HG02610 (cell line): ENCODE results near the gene TK1.

Source experiments
- ATAC-seq: cut with Tn5 transposase; IDR thresholded peaks from one replicate; pipeline ENCODE4 v1.9.1; 2021; ENCODE audit warnings: mild to moderate bottlenecking, moderate library complexity; ENCODE audit not compliant: unreplicated experiment

The TK1 gene

DNA sequence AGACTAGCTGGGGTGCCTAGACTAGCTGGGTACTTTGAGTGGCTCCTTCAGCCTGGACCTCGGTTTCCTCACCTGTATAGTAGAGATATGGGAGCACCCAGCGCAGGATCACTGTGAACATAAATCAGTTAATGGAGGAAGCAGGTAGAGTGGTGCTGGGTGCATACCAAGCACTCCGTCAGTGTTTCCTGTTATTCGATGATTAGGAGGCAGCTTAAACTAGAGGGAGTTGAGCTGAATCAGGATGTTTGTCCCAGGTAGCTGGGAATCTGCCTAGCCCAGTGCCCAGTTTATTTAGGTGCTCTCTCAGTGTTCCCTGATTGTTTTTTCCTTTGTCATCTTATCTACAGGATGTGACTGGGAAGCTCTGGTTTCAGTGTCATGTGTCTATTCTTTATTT, 36.2 kb upstream of the TK1 start:
- no peak for ATAC-seq

DNA sequence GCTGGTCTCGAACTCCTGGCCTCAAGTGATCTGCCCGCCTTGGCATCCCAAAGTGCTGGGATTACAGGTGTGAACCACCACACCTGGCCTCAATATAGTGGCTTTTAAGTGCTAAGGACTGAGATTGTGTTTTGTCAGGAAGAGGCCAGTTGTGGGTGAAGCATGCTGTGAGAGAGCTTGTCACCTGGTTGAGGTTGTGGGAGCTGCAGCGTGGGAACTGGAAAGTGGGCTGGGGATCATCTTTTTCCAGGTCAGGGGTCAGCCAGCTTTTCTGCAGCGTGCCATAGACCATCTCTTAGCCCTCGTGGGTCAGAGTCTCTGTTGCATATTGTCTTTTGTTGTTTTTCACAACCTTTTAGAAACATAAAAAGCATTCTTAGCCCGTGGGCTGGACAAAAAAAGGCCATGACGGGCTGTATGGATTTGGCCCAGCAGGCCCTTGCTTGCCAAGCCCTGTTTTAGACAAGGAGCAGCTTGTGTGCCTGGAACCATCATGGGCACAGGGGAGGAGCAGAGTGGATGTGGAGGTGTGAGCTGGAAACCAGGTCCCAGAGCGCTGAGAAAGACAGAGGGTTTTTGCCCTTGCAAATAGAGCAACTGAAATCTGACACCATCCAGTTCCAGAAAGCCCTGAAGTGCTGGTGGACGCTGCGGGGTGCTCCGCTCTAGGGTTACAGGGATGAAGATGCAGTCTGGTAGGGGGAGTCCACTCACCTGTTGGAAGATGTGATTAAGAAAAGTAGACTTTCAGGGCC, 32.7 kb upstream of the TK1 start:
- no peak for ATAC-seq

DNA sequence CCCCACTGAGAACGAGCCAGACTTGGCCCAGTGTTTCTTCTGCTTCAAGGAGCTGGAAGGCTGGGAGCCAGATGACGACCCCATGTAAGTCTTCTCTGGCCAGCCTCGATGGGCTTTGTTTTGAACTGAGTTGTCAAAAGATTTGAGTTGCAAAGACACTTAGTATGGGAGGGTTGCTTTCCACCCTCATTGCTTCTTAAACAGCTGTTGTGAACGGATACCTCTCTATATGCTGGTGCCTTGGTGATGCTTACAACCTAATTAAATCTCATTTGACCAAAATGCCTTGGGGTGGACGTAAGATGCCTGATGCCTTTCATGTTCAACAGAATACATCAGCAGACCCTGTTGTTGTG, 27.8 kb upstream of the TK1 start:
- ATAC-seq, result no peak

DNA sequence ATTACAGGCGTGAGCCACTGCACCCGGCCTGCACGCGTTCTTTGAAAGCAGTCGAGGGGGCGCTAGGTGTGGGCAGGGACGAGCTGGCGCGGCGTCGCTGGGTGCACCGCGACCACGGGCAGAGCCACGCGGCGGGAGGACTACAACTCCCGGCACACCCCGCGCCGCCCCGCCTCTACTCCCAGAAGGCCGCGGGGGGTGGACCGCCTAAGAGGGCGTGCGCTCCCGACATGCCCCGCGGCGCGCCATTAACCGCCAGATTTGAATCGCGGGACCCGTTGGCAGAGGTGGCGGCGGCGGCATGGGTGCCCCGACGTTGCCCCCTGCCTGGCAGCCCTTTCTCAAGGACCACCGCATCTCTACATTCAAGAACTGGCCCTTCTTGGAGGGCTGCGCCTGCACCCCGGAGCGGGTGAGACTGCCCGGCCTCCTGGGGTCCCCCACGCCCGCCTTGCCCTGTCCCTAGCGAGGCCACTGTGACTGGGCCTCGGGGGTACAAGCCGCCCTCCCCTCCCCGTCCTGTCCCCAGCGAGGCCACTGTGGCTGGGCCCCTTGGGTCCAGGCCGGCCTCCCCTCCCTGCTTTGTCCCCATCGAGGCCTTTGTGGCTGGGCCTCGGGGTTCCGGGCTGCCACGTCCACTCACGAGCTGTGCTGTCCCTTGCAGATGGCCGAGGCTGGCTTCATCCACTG, 27.3 kb upstream of the TK1 start, which contains the start of gene BIRC5:
BIRC5 (plus strand) TSS at position 238 of the 690 bp plus-strand sequence; CDS start at position 302, 64 bp downstream.
- peak; percentile 82 for ATAC-seq

DNA sequence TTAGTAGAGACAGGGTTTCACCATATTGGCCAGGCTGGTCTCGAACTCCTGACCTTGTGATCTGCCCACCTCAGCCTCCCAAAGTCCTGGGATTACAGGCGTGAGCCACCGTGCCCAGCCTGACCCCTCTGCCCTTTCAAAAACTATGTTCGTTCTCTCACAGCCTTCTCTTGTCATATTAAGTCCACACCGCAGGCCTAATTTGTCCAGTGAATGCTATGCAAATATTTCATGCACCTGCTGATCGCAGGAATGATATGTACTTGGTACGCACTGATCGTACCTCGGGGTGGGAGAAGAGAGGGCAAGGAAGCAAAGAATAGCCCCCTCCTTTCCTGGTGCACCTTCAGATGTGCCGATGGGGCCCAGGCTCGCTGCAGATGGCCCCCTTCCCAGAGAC, 24.2 kb upstream of the TK1 start:
- ATAC-seq, result no peak

DNA sequence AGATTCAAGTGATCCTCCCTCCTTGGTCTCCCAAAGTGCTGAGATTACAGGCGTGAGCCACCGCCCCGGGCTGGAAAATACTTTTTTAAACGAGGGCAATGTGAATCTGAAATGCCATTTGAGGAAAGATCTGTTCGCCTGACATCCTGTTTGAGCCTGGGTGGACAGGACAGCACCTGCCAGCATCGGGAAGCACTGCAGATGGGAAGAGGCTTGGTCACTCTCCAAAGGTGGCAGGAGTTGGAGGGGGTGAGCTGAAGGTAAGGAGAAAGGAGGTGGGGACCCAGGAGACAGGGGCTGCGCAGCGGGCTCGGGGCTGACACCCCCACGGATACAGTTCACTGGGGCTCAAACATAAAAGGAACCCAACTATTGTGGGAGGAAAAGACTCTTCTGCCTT, 23.3 kb upstream of the TK1 start:
- ATAC-seq, result no peak

DNA sequence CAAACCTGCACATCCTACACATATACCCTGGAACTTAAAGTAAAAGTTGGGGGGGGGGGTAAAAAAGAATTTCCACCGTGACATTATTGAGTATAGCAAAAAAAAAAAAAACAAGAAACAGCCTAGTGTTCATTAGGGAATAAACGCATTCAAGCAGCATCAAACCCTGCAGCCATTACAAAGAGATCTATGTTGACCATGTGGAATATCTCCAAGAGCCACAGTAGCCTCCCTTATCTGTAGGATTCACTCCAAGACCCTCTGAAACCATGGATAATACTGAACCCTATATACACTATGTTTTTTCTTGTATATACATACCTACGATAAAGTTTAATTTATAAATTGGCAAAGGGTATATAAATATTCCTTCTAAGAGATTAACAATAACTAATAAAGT, 21.6 kb upstream of the TK1 start:
- ATAC-seq, result no peak

DNA sequence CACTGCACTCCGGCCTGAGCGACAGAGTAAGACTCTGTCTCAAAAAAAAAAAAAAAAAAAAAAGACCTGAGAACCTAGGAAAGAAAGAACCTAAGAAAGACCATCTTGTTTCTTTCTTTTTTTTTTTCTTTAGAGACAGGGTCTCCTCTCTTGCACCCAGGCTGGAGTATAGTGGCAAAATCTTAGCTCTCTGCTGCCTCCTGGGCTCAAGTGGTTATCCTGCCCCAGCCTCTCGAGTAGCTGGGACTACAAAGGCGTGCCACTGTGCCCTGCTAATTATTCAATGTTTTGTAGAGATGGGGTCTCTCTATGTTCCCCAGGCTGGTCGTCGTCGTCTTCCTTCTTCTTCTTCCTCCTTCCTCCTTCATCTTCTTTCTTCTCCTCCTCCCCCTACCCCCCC, 19.4 kb upstream of the TK1 start:
- ATAC-seq, result no peak

DNA sequence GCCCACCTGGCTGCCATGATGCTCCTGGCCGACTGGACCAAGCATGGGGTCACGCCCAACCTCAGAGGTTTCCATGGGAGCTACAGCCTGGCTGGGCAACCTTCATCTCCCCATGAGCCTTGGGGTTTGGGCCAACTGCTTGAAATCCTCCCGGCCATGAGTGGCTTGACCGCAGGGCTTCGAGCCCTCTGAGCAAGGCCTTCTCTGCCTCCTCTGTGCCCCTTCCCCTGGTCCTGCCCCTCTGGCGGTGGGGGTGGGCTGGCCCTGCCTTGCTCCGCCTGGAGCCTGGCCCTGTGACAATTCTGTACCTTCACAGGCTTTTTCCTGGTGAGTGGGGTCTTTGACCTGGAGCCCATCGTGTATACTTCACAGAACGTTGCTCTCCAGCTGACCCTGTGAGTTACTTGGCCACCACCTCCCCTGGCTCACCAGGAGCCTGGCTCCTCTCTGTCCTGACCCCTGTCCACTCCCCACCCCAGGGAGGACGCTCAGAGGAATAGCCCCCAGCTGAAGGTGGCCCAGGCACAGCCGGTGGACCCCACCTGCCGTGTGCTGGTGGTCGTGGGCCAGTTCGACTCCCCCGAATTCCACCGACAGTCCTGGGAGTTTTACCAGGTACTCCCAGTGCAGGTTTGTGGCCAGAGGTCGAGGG, 18.4 kb upstream of the TK1 start:
- ATAC-seq, result no peak

DNA sequence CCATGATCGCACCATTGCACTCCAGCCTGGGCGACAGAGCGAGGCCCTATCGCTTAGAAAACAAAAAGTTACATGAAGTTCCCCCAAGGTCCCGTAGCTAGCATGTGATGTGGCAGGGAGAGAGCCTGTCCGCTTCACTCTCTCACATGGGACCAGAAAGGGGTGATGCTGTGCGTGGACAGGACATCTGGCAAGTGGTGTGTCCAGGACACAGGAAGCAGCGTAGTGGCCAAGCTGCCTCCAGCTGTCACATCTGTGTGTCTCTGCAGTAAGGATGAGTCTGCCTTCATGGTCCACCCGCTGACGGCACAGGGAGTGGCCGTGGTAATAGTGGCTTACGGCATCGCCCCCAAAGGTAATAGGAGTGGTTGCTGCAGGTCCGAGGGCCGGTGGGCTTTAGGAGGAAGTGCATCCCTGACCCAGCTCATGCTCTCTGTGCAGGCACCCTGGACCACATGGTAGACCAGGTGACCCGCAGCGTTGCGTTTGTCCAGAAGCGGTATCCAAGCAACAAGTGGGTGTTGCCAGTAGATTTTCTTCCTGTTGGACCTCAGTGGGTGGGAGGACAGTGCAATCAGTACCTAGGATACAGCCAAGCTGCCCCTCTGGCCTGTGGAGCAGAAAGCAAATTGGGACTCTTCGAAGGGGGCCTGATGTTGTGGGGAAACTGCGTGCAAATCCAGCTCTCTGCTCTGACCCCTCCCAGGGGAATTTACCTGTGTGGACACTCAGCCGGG, 17.7 kb upstream of the TK1 start:
- ATAC-seq, result no peak

DNA sequence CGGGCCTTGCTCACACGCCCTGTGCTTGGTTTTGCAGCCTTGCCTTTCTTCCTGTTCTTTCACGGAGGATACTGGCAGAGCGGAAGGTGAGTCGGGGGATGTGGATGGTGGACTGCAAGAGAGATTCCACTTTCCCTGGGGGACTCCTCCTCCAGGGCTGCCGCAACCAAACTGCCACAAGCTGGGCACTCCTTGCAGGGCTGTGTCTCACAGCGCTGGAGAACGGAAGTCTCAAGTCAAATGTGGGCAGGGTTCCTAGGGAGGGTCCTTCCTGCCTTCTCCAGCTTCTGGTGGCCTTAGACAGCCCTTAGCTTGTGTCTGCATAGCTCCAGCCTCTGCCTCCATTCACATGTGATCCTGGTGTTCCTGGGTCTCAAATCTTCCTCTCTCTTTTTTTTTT, 15.8 kb upstream of the TK1 start:
- no peak for ATAC-seq

DNA sequence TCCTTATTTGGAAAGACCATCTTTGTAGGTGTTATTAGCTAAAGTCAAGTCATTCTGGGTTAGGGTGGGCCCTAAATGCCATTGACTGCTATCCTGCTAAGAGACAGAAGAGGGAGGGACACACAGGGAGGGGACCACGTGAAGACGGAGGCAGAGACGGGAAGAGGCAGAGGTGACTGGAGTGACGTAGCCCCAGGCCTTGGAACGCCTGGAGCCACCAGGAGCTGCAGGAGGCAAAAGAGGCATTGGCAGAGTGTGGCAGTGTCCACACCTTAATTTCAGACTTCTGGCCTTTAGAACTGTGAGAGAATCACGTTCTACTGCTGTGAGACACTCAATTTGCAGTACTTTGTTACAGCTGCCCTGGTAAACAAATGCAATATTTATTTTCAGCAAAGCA, 13.6 kb upstream of the TK1 start:
- no peak for ATAC-seq

DNA sequence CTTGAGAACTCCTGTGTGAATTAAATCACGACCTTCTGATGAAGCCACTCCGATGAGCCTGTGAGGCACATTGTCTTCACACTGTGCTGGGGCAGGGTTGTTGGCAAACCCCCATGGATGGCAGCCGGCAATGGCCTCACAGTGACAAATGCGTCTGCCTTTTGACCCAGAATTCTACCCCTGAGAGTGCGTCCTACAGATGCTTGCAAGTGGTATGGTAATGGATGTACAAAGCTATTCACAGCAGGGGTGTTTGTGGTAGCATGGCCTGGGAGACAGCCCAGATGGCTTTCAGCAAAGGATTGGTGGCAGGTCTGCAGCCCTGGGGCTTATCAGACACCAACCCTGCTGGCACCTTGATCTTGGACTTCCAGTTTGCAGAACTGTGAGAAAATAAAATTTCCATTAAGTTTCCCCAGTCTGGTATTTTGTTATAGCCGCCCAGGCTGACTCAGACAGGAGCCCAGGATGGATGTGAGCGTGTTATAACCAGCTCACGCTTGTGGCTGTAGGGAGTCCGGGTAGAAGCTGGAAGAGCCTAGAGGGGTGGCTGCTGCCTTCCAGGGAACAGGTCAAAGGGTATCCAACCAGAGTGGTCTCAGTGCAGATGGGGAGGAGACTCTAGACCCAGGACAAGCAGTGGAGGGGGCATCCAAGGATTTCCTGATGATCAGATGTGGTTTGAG, 10.4 kb upstream of the TK1 start:
- ATAC-seq, result no peak

DNA sequence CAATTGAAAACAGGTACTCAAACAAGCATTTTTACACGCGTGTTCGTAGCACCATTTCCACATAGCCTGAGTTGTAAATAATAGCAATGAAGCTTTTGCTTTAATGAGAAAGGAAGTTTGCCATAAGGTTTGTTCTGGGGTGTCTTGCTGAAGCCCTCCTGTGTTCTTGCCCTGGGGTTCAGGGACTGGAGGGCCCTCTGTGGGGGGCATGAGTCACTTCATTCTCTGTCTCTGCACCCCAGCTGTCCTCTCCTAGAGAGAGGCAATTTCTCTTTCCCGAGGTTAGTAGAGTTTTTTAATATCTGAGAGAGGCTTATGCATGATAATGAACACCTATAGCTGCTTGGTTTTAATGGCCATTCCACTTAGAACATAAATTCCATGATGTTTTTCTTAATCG, 9.9 kb upstream of the TK1 start:
- ATAC-seq, result no peak

DNA sequence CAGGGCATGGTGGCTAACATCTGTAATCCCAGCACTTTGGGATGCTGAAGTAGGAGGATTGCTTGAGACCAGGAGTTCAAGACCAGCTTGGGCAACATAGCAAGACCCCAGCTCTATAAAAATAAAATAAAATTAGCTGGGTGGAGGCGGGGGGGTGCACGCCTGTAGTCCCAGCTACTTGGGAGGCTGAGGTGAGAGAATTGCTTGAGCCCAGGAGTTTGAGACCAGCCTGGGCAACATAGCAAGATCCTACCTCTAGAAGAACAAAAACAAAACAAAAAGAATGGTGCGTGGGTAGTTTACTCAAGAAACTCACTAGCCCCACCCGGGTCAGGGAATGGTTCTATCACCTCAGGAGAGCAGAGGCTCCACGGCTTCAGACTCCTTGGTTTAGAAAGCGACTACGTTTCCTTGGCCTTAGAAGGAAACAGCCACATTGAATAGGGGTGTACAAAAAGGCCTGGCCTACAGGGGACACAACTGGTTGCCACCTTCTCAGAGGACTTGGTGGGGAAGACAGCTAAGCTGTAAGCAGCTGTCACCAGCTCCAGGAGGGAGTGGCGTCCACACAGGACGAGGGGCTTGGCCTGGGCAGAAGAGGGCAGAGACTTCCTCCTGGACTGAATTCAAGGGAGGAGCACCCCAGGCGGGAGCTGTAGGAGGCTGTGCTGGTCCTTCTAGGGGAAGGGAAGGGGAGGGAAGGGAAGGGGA, 716 bp downstream of the TK1 start:
- no peak for ATAC-seq

DNA sequence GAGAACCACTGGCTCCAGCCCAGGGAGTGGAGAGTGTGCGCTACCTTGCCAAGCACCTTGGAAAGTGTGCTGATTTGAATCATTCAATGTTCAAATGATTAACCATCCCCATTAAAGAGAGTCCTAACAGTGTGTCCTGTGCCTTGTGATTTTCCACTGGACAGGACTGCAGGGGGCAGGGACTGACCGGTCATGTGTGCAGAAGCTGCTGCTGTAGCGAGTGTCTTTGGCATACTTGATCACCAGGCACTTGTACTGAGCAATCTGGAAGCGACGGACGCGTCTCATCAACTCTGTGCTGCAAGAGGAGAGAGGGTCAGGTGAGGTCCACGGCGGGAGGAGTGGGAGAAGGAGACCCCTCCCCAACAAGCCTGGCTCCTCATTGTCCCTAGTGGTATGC, 2.0 kb downstream of the TK1 start:
- no peak for ATAC-seq

DNA sequence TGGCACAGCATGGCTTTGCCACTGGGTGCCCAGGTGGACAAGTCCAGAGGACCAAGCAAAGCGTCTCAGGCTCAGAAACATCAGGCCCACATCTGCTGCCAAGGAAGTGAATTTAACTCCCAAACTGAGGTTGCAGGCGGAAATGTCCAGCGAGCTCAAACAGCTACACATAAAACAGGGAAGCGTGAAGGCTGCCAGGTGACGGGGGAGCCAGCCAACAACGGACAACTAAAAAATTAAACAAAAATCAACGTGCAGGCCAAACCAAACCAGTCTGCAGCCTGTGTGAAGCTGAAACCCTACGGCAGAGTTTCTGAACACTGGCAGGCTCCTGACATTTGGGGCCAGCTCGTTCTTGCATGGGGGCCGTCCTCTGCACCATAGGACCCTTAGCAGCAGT, 2.5 kb downstream of the TK1 start:
- no peak for ATAC-seq

DNA sequence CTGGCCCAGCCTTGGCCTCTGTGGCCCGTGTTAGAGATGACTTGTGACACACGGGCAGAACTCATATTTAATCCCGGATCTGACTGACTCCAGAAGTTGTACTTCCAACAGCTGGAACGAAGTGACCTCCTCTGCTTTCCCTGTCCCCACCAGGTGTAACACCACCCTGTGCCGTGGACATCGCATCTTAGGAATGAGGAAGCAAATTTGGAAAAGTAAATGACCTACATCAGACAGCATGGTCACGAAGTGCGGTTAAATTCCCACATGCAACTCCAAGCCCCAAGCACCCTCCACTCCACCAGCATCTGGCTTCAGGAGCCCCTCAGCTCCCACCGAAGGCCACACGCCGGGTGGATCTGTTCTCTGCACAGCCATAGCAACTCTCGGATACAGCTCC, 2.9 kb downstream of the TK1 start:
- no peak for ATAC-seq

DNA sequence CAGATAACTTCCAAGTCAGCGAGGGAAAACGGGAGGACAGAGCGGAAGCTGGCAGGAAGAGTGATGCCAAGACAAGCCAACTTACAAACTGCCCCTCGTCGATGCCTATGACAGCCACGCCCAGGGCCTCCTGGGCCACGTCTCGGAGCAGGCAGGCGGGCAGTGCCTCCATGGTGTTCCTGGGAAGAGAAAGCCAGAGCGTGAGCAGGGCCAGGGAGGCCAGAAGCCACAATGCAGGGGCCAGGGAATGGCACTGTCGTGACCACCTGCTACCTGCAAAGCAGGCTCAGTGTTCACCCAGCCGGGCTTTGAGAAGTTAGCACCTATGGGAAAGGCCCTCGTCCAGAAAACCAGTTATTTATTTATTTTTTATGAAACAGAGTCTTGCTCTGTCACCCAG, 4.3 kb downstream of the TK1 start:
- no peak for ATAC-seq

DNA sequence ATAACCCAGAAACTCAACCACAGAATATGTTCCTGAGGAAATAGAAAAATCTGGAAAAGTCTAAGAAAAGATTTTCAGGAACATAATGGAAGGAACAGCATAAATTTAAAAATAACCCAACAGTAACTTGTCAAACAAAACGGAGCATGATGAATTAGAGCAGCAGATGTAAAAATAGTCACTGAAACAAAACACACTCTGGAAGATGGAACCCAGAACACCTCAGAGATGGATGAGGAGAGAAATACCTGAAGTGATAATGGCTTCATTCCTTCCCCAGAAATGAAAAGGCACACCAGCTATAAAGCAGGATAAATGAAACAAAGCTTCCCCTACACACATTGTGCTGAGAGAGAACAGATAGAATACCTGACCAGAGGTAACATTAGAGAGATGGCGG, 6.3 kb downstream of the TK1 start:
- no peak for ATAC-seq
